H9 (cell line): ENCODE measurements around the gene ZBTB26. TPM values are rescaled to one million over a fixed set of nuclear protein-coding genes. Genes with fewer than 3 reads are reported as not detected.

Experiments
- DNase-seq: peaks from one replicate; pipeline ENCODE4 v3.0.0-alpha.2; 2017
- H2AFZ ChIP-seq: one replicate; pipeline ENCODE4 v1.6.1; 2013; ENCODE audit warnings: mild to moderate bottlenecking, low read length, control low read depth, moderate library complexity
- H2AK5ac ChIP-seq: 2 replicates; pipeline ENCODE4 v1.6.1; 2013; ENCODE audit warnings: low read length, control low read depth, mixed read lengths; ENCODE audit not compliant: insufficient read length
- H2BK120ac ChIP-seq: one replicate; pipeline ENCODE4 v1.6.1; 2013; ENCODE audit warnings: low read depth, mild to moderate bottlenecking, low read length, control low read depth, inconsistent platforms; ENCODE audit not compliant: poor library complexity, severe bottlenecking
- H2BK12ac ChIP-seq: 2 replicates; pipeline ENCODE4 v1.6.1; 2013; ENCODE audit warnings: low read length, control low read depth, mixed read lengths, low read depth; ENCODE audit not compliant: insufficient read length
- H2BK15ac ChIP-seq: 2 replicates; pipeline ENCODE4 v1.6.1; 2013; ENCODE audit warnings: low read depth, low read length, control low read depth
- H2BK20ac ChIP-seq: one replicate; pipeline ENCODE4 v1.6.1; 2013; ENCODE audit warnings: low read depth, mild to moderate bottlenecking, low read length, control low read depth, inconsistent platforms; ENCODE audit not compliant: poor library complexity, severe bottlenecking
- H2BK5ac ChIP-seq: 2 replicates; pipeline ENCODE4 v1.6.1; 2013; ENCODE audit warnings: low read length, control low read depth, mixed read lengths; ENCODE audit not compliant: insufficient read length
- H3K14ac ChIP-seq: 2 replicates; pipeline ENCODE4 v1.6.1; 2013; ENCODE audit warnings: low read length, control low read depth; ENCODE audit not compliant: insufficient read depth
- H3K18ac ChIP-seq: 2 replicates; pipeline ENCODE4 v1.6.1; 2013; ENCODE audit warnings: low read depth, mild to moderate bottlenecking, mixed read lengths, low read length, control low read depth; ENCODE audit not compliant: insufficient read length
- H3K23ac ChIP-seq: 2 replicates; pipeline ENCODE4 v1.6.1; 2013; ENCODE audit warnings: low read length, control low read depth, mixed read lengths, low read depth; ENCODE audit not compliant: insufficient read length
- H3K23me2 ChIP-seq: 2 replicates; pipeline ENCODE4 v1.6.1; 2013; ENCODE audit warnings: low read depth, mild to moderate bottlenecking, mixed read lengths, low read length, control low read depth; ENCODE audit not compliant: insufficient read length, poor library complexity, severe bottlenecking
- H3K27ac ChIP-seq: 2 replicates; pipeline ENCODE4 v1.5.1; 2013; ENCODE audit warnings: low read length, control low read depth, mixed read lengths, low read depth; ENCODE audit not compliant: insufficient read length
- H3K27me3 ChIP-seq: 2 replicates; pipeline ENCODE4 v1.6.1; 2013; ENCODE audit warnings: low read length, control low read depth, inconsistent platforms; ENCODE audit not compliant: insufficient read depth
- H3K4ac ChIP-seq: 2 replicates; pipeline ENCODE4 v1.6.1; 2013; ENCODE audit warnings: low read depth, mild to moderate bottlenecking, control low read depth, inconsistent platforms, low read length, moderate library complexity
- H3K4me1 ChIP-seq: 2 replicates; pipeline ENCODE4 v1.6.1; 2013; ENCODE audit warnings: low read length, control low read depth, inconsistent platforms; ENCODE audit not compliant: insufficient read depth
- H3K4me2 ChIP-seq: 2 replicates; pipeline ENCODE4 v1.6.1; 2013; ENCODE audit warnings: low read length, control low read depth, mixed read lengths; ENCODE audit not compliant: insufficient read length, insufficient read depth
- H3K56ac ChIP-seq: 2 replicates; pipeline ENCODE4 v1.6.1; 2013; ENCODE audit warnings: low read depth, mild to moderate bottlenecking, mixed read lengths, low read length, control low read depth; ENCODE audit not compliant: insufficient read length
- H3K79me1 ChIP-seq: 2 replicates; pipeline ENCODE4 v1.6.1; 2013; ENCODE audit warnings: low read depth, mild to moderate bottlenecking, moderate library complexity, low read length, control low read depth, inconsistent platforms; ENCODE audit not compliant: insufficient read depth, poor library complexity, severe bottlenecking
- H3K79me2 ChIP-seq: 2 replicates; pipeline ENCODE4 v1.6.1; 2013; ENCODE audit warnings: low read length, control low read depth, inconsistent platforms; ENCODE audit not compliant: insufficient read depth
- H3K9ac ChIP-seq: 2 replicates; pipeline ENCODE4 v1.6.1; 2013; ENCODE audit warnings: low read length, control low read depth, mixed read lengths; ENCODE audit not compliant: insufficient read length; ENCODE audit errors: extremely low read depth
- H3K9me3 ChIP-seq: one replicate; pipeline ENCODE4 v1.6.1; 2013; ENCODE audit warnings: low read depth, low read length, inconsistent platforms; ENCODE audit not compliant: control insufficient read depth
- H3T11ph ChIP-seq: one replicate; pipeline ENCODE4 v1.6.1; 2013; ENCODE audit warnings: mild to moderate bottlenecking, low read length, control low read depth, inconsistent platforms
- H4K20me1 ChIP-seq: one replicate; pipeline ENCODE4 v1.6.1; 2013; ENCODE audit not compliant: control insufficient read depth, insufficient read length, insufficient read depth
- H4K5ac ChIP-seq: 2 replicates; pipeline ENCODE4 v1.6.1; 2013; ENCODE audit warnings: low read depth, mild to moderate bottlenecking, mixed read lengths, low read length, control low read depth; ENCODE audit not compliant: insufficient read length
- H4K8ac ChIP-seq: replicated peaks from 2 replicates; pipeline ENCODE4 v1.6.1; 2013; ENCODE audit warnings: low read length, control low read depth, mixed read lengths, low read depth; ENCODE audit not compliant: insufficient read length
- H4K91ac ChIP-seq: 2 replicates; pipeline ENCODE4 v1.6.1; 2013; ENCODE audit warnings: low read depth, mild to moderate bottlenecking, moderate library complexity, mixed read lengths, low read length, control low read depth; ENCODE audit not compliant: insufficient read length
- H3K27ac Mint-ChIP-seq, 3 experiments: 2 replicates in 2 of 3; 3 replicates in 1 of 3; pipeline ENCODE4 v1.8.0; 2020 to 2021; ENCODE audit warnings: mixed read lengths in 3 of 3, mild to moderate bottlenecking in 1 of 3, moderate library complexity in 1 of 3
- H3K27me3 Mint-ChIP-seq: 2 replicates; pipeline ENCODE4 v1.8.0; 2021; ENCODE audit warnings: low read depth, mild to moderate bottlenecking, moderate library complexity, mixed read lengths
- H3K36me3 Mint-ChIP-seq, 3 experiments: 2 replicates in 2 of 3; 3 replicates in 1 of 3; pipeline ENCODE4 v1.8.0; 2020 to 2021; ENCODE audit warnings: low read depth in 3 of 3, mixed read lengths in 3 of 3; ENCODE audit not compliant: insufficient read depth in 1 of 3
- H3K4me1 Mint-ChIP-seq, 2 experiments: 2 replicates each; pipeline ENCODE4 v1.8.0; 2020; ENCODE audit warnings: mixed read lengths in 2 of 2
- H3K4me3 Mint-ChIP-seq, 2 experiments: 2 replicates in 1 of 2; 3 replicates in 1 of 2; pipeline ENCODE4 v1.8.0; 2020 to 2021; ENCODE audit warnings: mild to moderate bottlenecking in 2 of 2, mixed read lengths in 2 of 2, moderate library complexity in 1 of 2
- H3K9me3 Mint-ChIP-seq, 2 experiments: 2 replicates in 1 of 2; 3 replicates in 1 of 2; pipeline ENCODE4 v1.8.0; 2020; ENCODE audit warnings: mild to moderate bottlenecking in 2 of 2, mixed read lengths in 2 of 2, moderate library complexity in 1 of 2
- WGBS: extraction: QIAGEN DNeasy Blood & Tissue Kit; methylation state at CpG from one replicate; pipeline ENCODE4 v1.1.7; 2013; ENCODE audit warnings: missing lambda C conversion rate, low lambda C conversion rate, mixed read lengths; ENCODE audit not compliant: insufficient read length; ENCODE audit errors: extremely low coverage; 5-methylcytosine and 5-hydroxymethylcytosine counted together
- total RNA-seq: library from RNA; stranded (reverse); gene quantifications from 2 replicates; pipeline ENCODE4 v1.2.1, GENCODE V29; 2021
- TF ChIP-seq, protein P1 (sequence below): fragments of 200-600 bp; sonication (generic); conservative IDR thresholded peaks from 3 replicates; pipeline ENCODE4 v1.8.0; 2021; ENCODE audit warnings: antibody characterized with exemption, mild to moderate bottlenecking

The ZBTB26 gene
- total RNA-seq, 1 experiment from 2014 or later: 5.8 TPM

DNA sequence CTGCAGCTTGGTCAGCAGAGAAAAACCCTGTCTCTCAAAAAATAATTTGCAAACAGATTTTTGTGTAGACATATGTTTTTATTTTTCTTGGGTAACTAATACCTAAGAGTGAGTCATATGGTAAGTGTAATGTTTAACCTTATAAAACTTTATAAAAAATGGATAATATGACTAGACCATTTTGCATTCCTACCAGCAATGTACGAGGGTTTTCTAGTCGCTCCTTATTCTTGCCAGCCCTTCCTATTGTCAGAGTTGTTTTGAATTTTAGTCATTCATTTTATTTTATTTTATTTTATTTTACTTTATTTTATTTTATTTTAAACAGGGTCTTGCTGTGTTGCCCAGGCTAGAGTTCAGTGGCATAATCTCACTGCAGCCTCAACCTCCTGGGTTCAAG is 47.3 kb upstream of the ZBTB26 start:
- no peak overlapping the region for H2BK20ac ChIP-seq
- H3K4me2 ChIP-seq: no peak overlapping the region
- Mint-ChIP-seq H3K27ac (no peak overlapping the region), H3K36me3 (peaks cover 0 to 9% (median 0%) of the 10 kb centered on the region in 3 experiments; a peak in 4 of 7 replicates), H3K27me3 (no peaks in the 10 kb centered on the region), H3K4me1 (no peaks in the 10 kb centered on the region), H3K4me3 (no peak overlapping the region), H3K9me3 (no peaks in the 10 kb centered on the region)
- H3K27me3 ChIP-seq: no peaks in the 10 kb centered on the region
- H3K79me2 ChIP-seq: no peaks in the 10 kb centered on the region; the same call in 1 of the 2 replicates
- H3K23me2 ChIP-seq: no peaks in the 10 kb centered on the region
- no peak overlapping the region for H3K9ac ChIP-seq
- no peak overlapping the region for H2AK5ac ChIP-seq
- H4K91ac ChIP-seq: no peak overlapping the region
- H3K23ac ChIP-seq: no peak overlapping the region
- H3K27ac ChIP-seq: no peak overlapping the region
- no peak overlapping the region for H2BK12ac ChIP-seq
- WGBS: no CpG with 5 or more reads among the region's 2 CpGs
- peaks cover 5% of the 10 kb centered on the region for H3K79me1 ChIP-seq
- TF ChIP-seq, protein P1, sequence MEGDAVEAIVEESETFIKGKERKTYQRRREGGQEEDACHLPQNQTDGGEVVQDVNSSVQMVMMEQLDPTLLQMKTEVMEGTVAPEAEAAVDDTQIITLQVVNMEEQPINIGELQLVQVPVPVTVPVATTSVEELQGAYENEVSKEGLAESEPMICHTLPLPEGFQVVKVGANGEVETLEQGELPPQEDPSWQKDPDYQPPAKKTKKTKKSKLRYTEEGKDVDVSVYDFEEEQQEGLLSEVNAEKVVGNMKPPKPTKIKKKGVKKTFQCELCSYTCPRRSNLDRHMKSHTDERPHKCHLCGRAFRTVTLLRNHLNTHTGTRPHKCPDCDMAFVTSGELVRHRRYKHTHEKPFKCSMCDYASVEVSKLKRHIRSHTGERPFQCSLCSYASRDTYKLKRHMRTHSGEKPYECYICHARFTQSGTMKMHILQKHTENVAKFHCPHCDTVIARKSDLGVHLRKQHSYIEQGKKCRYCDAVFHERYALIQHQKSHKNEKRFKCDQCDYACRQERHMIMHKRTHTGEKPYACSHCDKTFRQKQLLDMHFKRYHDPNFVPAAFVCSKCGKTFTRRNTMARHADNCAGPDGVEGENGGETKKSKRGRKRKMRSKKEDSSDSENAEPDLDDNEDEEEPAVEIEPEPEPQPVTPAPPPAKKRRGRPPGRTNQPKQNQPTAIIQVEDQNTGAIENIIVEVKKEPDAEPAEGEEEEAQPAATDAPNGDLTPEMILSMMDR: no peak
- H3K56ac ChIP-seq: no peak overlapping the region
- H3T11ph ChIP-seq: no peak overlapping the region
- H2BK120ac ChIP-seq: no peak overlapping the region
- H4K5ac ChIP-seq: no peak overlapping the region
- H4K20me1 ChIP-seq: no peaks in the 10 kb centered on the region
- H3K4ac ChIP-seq: no peak overlapping the region
- H3K14ac ChIP-seq: no peak overlapping the region
- H2BK5ac ChIP-seq: no peak overlapping the region
- H4K8ac ChIP-seq: no peak overlapping the region
- no peak overlapping the region for H2BK15ac ChIP-seq
- no peak overlapping the region for H2AFZ ChIP-seq
- no peaks in the 10 kb centered on the region for H3K4me1 ChIP-seq
- DNase-seq: no peak
- no peaks in the 10 kb centered on the region for H3K9me3 ChIP-seq
- no peak overlapping the region for H3K18ac ChIP-seq
